Skeletal muscle tissue (tissue), 4 donors: ENCODE measurements around the gene SLC34A1. TPM values are rescaled to one million over a fixed set of nuclear protein-coding genes. Genes with fewer than 3 reads are reported as not detected.
A peak's percentile ranks its signal among the peaks of the same experiment; 100 is the strongest.
"Not testable (repeated sequence)": the region's sequence is repeated elsewhere in the genome, so short reads cannot be mapped to it uniquely, and the experiment has no call there.

Experiments used
- H3K27ac ChIP-seq: one replicate; pipeline ENCODE4 v1.7.0; 2013; ENCODE audit warnings: mild to moderate bottlenecking, low read depth, low read length, inconsistent platforms
- H3K27me3 ChIP-seq, 3 donors: one replicate each; pipeline ENCODE4 v1.7.0; 2013; ENCODE audit warnings: low read length in 3 of 3; ENCODE audit not compliant: control insufficient read depth in 3 of 3, insufficient read depth in 3 of 3
- H3K36me3 ChIP-seq, 3 donors: one replicate each; pipeline ENCODE4 v1.7.0; 2013; ENCODE audit warnings: low read length in 3 of 3; ENCODE audit not compliant: control insufficient read depth in 3 of 3, insufficient read depth in 3 of 3
- H3K4me1 ChIP-seq, 3 donors: one replicate each; pipeline ENCODE4 v1.7.0; 2013; ENCODE audit warnings: low read length in 3 of 3, mild to moderate bottlenecking in 3 of 3; ENCODE audit not compliant: control insufficient read depth in 3 of 3, insufficient read depth in 3 of 3
- H3K4me3 ChIP-seq, 3 donors: one replicate each; pipeline ENCODE4 v1.7.0; 2013; ENCODE audit warnings: low read length in 3 of 3
- H3K9ac ChIP-seq, 3 donors: one replicate each; pipeline ENCODE4 v1.7.0; 2013; ENCODE audit warnings: low read length in 3 of 3, mild to moderate bottlenecking in 3 of 3, moderate library complexity in 2 of 3, low read depth in 1 of 3
- H3K9me3 ChIP-seq, 3 donors: one replicate each; pipeline ENCODE4 v1.7.0; 2013; ENCODE audit warnings: low read length in 3 of 3; ENCODE audit not compliant: control insufficient read depth in 3 of 3
- total RNA-seq: library from RNA; depleted of rRNA; stranded (reverse); fragments of >200 nt; gene quantifications from one replicate; pipeline ENCODE4 v1.2.3, GENCODE V29; 2014
- donor health status: Osteomylitis.

SLC34A1 gene
- total RNA-seq, 1 donor from 2014 or later, result not detected

DNA sequence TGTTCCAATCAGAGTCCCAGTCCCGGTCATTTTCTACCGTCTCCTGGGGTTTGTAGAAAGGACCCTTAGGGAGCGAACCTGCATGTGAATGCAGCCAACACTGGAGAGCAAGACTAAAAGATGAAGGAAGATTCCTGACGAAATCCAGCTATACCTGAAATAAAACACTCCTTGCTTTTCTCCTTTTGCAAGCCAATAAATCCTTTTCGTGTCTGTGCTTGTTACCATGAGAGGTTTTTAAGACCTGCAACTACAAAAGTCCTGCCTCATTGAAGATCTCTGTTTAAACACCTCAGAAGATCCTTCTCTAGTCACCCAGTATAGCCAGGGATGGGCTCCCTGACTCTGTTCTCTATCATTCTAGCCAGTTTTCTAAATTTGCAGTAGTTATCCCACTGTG is 10.0 kb upstream of the SLC34A1 start:
- Histone ChIP-seq H3K9ac (no peak overlapping the region), H3K27ac (no peak overlapping the region), H3K36me3 (no peaks in the 10 kb centered on the region), H3K27me3 (no peaks in the 10 kb centered on the region), H3K4me3 (no peak overlapping the region), H3K9me3 (no peaks in the 10 kb centered on the region), H3K4me1 (peaks cover 27 to 31% (median 28%) of the 10 kb centered on the region in 3 donors)

DNA sequence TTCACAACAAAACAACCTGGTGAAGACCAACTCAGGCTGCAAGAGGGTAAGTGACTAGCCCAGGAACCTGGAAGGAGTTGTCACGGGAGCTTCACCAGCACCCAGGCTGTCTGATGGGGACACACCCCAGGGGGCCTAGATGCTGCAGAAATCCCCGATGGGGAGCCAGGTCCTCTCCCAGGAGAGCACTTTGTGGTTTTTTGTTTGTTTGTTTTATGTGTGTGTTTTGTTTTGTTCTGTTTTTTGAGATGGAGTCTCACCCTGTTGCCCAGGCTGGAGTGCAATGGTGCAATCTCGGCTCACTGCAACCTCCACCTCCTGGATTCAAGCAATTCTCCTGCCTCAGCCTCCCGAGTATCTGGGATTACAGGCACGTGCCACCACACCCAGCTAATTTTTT is 8.7 kb upstream of the SLC34A1 start:
- not testable (repeated sequence) for H3K27me3 ChIP-seq, H3K36me3 ChIP-seq, H3K27ac ChIP-seq, H3K9me3 ChIP-seq, H3K9ac ChIP-seq, H3K4me3 ChIP-seq
- H3K4me1 ChIP-seq, result peaks cover 17 to 20% (median 17%) of the 10 kb centered on the region in 3 donors

DNA sequence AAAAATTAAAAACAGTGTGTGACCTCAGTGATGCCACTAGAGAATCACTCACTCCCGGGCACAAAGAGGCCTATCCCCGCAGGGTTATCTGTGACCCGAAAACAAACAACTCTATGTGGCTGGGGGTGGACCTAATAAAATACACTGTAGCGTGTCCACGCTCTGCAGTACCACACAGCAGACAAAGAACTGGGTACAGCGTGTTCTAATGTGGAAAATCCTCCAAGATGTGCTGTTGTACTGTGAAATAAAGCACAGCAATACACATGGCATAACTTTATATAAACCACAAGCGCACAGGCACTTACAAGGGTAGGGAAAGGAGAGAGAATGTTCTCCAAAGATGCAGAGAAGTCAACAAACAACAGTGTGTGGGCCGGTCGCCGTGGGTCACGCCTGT is 8.1 kb upstream of the SLC34A1 start:
- Histone ChIP-seq H3K4me1 (peaks cover 19 to 22% (median 20%) of the 10 kb centered on the region in 3 donors), H3K9me3 (no peaks in the 10 kb centered on the region), H3K27ac (no peak overlapping the region)

DNA sequence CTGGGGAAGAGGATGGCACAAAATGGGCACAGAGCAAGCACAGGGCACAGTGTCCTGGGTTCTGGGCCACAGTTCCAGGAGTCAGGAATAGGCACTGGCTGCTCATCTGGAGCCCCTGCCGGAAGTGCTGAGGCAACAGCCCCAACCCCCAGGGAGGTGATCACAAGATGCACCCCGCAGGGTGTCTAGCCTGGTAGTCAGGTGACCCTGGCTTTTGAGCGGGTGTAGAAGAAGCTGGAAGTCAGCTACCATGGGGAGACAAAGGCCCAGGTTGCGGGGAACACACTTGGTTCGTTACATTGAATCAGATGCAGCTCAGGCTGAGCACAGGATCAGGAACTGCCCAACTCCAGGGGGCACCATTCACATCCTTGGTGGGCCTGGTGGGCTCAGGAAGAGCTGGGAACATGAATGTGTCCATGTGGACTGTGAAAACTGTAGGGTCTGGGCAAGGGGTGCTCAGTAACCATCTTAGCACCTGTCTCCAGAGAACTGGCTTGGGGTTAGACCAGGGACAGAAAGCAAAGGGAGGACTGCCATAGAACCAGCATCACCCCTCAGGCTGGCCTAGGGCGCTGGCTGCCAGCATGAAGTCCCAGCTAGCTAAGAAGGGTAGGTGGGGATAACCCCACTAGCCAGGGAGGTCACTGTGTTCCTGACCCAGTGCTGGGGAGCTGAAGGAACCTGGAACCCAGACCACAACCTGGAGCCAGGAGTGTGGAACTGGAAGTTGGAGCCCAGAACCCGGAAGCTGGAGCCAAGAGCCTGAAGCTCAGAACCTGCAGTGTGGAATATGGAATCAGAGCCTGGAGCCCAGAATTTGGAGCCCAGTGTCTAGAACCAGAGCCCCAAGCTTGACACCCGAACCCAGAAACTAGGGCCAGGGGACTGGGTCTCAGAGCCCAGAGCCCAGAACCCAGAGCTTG is 6.1 kb upstream of the SLC34A1 start:
- H3K9ac ChIP-seq, result no peak overlapping the region
- no peak overlapping the region for H3K4me3 ChIP-seq
- H3K36me3 ChIP-seq, result no peaks in the 10 kb centered on the region
- H3K27ac ChIP-seq, result no peak overlapping the region
- peaks cover 8 to 18% (median 12%) of the 10 kb centered on the region in 3 donors for H3K4me1 ChIP-seq
- H3K9me3 ChIP-seq, result no peaks in the 10 kb centered on the region
- H3K27me3 ChIP-seq, result peaks cover 0 to 4% (median 0%) of the 10 kb centered on the region in 3 donors

More for the DNA sequence above, 8.1 kb upstream of the SLC34A1 start:
- no peaks in the 10 kb centered on the region for H3K27me3 ChIP-seq
- H3K9ac ChIP-seq, result no peak overlapping the region
- no peaks in the 10 kb centered on the region for H3K36me3 ChIP-seq
- H3K4me3 ChIP-seq, result no peak overlapping the region

DNA sequence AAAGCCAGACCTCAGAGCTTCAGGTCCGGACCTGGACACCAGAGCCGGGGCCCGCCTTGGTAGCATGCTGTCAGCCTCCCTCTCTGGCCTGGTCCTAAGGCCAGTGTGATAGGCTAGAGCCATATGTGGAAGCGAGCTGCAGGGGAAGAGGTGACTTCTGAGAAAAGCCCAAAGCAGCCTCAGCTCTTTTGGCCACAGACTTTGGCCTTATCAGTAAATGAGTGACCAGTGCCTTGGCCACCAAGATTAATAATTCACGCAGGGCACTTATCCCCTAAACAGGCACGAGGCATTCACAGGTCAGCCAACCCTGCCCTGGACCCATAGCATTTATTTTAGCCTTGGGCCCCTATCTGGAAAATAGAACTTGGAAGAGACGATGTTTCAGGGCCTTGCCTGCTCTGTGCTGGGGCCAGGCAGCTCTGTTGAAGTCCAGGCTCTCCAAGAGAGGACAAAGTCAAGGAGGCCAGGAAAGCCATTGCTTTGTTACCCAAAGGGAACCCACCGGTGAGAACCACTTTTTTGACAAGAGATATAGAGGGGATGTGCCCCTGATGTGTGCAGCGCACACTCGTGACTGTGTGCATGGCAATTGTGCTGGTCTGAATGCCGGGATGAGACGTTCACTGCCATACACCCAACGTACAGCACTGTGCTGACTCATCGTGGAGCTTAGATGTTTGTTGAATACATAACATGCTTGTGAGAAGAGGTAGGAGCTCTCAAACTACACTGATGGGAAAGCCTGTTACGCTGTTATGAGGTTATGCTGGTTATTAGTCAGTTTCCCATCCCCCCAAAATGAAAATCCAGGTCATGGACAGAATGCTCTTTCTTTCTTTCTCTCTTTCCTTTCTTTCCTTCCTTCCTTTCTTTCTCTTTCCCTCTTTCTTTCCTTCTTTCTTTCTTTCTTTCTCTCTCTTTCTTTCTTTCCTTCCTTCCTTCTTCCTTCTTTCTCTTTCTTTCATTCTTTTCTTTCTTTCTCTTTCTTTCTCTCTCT is 5.0 kb upstream of the SLC34A1 start:
- Histone ChIP-seq H3K36me3 (no peaks in the 10 kb centered on the region), H3K4me3 (no peak overlapping the region), H3K27me3 (peaks cover 0 to 15% (median 3%) of the 10 kb centered on the region in 3 donors), H3K4me1 (peaks cover 8 to 18% (median 12%) of the 10 kb centered on the region in 3 donors), H3K27ac (no peak overlapping the region), H3K9me3 (no peaks in the 10 kb centered on the region), H3K9ac (no peak overlapping the region)

DNA sequence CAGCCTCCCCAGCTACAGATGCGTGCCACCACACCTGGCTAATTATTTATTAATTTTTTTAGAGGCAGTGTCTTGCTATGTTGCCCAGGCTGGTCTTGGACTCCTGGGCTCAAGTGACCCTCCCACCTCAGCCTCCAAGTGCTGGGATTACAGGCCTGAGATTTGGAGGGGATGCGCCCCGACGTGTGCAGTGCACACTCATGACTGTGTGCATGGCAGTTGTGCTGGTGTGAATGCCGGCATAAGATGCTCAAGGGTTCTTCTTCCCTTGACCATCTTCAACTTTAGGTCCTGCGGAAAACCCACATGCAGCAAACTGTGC is 3.5 kb upstream of the SLC34A1 start:
- Histone ChIP-seq H3K4me1 (peaks cover 8 to 18% (median 12%) of the 10 kb centered on the region in 3 donors), H3K36me3 (no peaks in the 10 kb centered on the region), H3K27me3 (peaks cover 0 to 15% (median 9%) of the 10 kb centered on the region in 3 donors), H3K9ac (no peak overlapping the region), H3K9me3 (no peaks in the 10 kb centered on the region), H3K27ac (no peak overlapping the region), H3K4me3 (no peak overlapping the region)

DNA sequence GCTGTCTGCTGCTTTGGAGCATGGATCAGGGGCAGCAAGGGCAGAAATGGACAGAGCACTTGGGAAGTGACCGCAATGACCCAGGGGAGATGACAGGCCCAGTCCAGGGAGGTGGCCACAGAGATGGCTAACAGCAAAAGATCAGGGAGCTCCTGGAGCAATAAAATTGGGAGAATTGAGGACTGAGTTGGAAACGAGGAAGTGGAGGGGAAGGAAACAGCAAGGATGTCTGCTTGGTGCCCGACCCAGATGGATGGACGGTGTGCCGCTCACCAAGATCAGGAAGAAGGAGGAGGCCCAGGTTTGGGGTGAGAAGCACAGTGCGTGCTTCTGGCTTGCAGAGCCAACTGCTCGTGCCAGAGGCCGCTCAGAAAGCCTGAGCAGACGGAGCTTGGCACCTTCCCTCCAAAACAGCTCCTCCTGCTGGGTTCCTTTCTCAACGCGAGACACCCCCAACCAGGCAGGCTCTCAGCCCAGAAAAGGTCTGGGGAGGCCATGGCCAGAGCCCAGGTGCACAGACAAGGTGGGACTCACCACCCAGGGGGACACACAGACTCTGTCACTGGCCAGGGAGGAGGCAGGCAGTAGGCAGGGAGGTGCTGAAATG is 1.7 kb upstream of the SLC34A1 start:
- Histone ChIP-seq H3K9ac (peak overlapping the region in 1 of 3 donors; percentile 20), H3K36me3 (no peaks in the 10 kb centered on the region), H3K27ac (no peak overlapping the region), H3K4me1 (peaks cover 8 to 18% (median 12%) of the 10 kb centered on the region in 3 donors), H3K4me3 (no peak overlapping the region), H3K9me3 (no peaks in the 10 kb centered on the region), H3K27me3 (peaks cover 0 to 17% (median 9%) of the 10 kb centered on the region in 3 donors)

DNA sequence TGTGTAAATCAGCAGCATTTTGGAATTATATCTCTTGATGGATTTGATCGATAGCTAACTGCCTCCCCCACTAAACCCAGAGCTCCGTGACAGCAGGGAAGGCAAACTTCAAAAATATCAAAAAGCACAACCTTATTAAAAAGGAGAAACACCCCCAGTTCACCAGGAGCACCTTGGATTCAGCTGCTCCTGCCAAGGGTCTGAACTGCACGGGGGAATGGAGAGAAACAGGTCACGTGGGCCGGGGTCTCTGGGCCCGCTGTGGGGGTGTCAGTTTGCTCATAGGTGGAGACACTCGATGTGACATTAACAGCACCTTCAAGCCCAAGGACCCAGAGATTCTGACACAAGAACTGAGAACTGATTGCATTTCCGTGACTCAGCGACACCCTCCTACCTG is 1.1 kb upstream of the SLC34A1 start:
- no peak overlapping the region for H3K9ac ChIP-seq
- no peak overlapping the region for H3K27ac ChIP-seq
- no peaks in the 10 kb centered on the region for H3K36me3 ChIP-seq
- peaks cover 8 to 18% (median 12%) of the 10 kb centered on the region in 3 donors for H3K4me1 ChIP-seq
- H3K27me3 ChIP-seq, result peaks cover 0 to 17% (median 9%) of the 10 kb centered on the region in 3 donors
- H3K4me3 ChIP-seq, result no peak overlapping the region
- H3K9me3 ChIP-seq, result no peaks in the 10 kb centered on the region

DNA sequence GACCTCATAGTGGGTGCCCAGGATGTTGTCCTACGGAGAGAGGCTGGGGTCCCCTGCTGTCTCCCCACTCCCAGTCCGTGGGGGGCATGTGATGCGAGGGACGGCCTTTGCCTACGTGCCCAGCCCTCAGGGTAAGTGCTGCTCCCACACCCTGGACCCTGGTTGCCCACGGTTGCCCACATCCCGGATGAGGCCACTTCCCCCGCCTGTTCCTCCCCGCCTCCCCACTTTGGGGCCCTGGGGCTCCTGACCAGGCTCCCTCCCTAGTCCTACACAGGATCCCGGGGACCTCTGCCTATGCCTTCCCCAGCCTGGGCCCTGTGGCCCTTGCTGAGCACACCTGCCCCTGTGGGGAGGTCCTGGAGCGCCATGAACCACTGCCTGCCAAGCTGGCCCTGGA is 1.5 kb downstream of the SLC34A1 start:
- Histone ChIP-seq H3K9ac (no peak overlapping the region), H3K4me3 (no peak overlapping the region), H3K36me3 (no peaks in the 10 kb centered on the region), H3K9me3 (no peaks in the 10 kb centered on the region), H3K27ac (no peak overlapping the region), H3K4me1 (peaks cover 7 to 21% (median 18%) of the 10 kb centered on the region in 3 donors), H3K27me3 (peaks cover 0 to 17% (median 9%) of the 10 kb centered on the region in 3 donors)
